Osteoblast (primary cell): ENCODE measurements around the gene LRP6. TPM values are rescaled to one million over a fixed set of nuclear protein-coding genes. Genes with fewer than 3 reads are reported as not detected.

Source experiments
- DNase-seq: peaks from one replicate; pipeline ENCODE4 v3.0.0; 2011; ENCODE audit warnings: low spot score, mixed read lengths; ENCODE audit not compliant: insufficient read length; ENCODE audit errors: missing footprints
- H2AFZ ChIP-seq: 2 replicates; pipeline ENCODE4 v1.6.0; 2011; ENCODE audit warnings: mild to moderate bottlenecking, low read length
- H3K27ac ChIP-seq: 2 replicates; pipeline ENCODE4 v1.5.1; 2011; ENCODE audit warnings: mild to moderate bottlenecking, low read depth, low read length, moderate library complexity
- H3K27me3 ChIP-seq: 2 replicates; pipeline ENCODE4 v1.6.0; 2012; ENCODE audit warnings: mild to moderate bottlenecking, control low read depth, inconsistent platforms, low read length, moderate library complexity; ENCODE audit not compliant: insufficient read depth
- H3K36me3 ChIP-seq: 2 replicates; pipeline ENCODE4 v1.5.1; 2011; ENCODE audit warnings: mild to moderate bottlenecking, low read length, control low read depth, moderate library complexity; ENCODE audit not compliant: insufficient read depth
- H3K4me1 ChIP-seq: 2 replicates; pipeline ENCODE4 v1.5.1; 2011; ENCODE audit warnings: mild to moderate bottlenecking, low read length, control low read depth, moderate library complexity; ENCODE audit not compliant: insufficient read depth
- H3K4me2 ChIP-seq: 2 replicates; pipeline ENCODE4 v1.6.0; 2011; ENCODE audit warnings: mild to moderate bottlenecking, low read length; ENCODE audit not compliant: insufficient read depth
- H3K4me3 ChIP-seq: fragments of 200-600 bp; sonication (generic); 3 replicates; pipeline ENCODE4 v1.5.1; 2012; ENCODE audit warnings: mild to moderate bottlenecking, low read length, inconsistent platforms; ENCODE audit not compliant: insufficient read depth
- H3K79me2 ChIP-seq: 2 replicates; pipeline ENCODE4 v1.6.0; 2012; ENCODE audit warnings: mild to moderate bottlenecking, low read length, control low read depth, inconsistent platforms; ENCODE audit not compliant: insufficient read depth
- H3K9me3 ChIP-seq: 2 replicates; pipeline ENCODE4 v1.5.1; 2011; ENCODE audit warnings: low read depth, low read length, control low read depth
- H4K20me1 ChIP-seq: 2 replicates; pipeline ENCODE4 v1.6.0; 2012; ENCODE audit warnings: mild to moderate bottlenecking, low read length, control low read depth; ENCODE audit not compliant: insufficient read depth
- total RNA-seq: library from RNA; depleted of rRNA; stranded (reverse); fragments of >200 nt; gene quantifications from 2 replicates; pipeline ENCODE4 v1.2.3, GENCODE V29; 2012
- TF ChIP-seq, protein P1 (sequence below): IDR thresholded peaks from 2 replicates; pipeline ENCODE4 v1.5.1; 2011; ENCODE audit warnings: mild to moderate bottlenecking, low read depth, low read length, moderate library complexity; ENCODE audit errors: extremely low read depth

LRP6 gene
- total RNA-seq, 1 donor, result 46.7 TPM

GRCh38 chr12:12210983-12211382 lies 55.9 kb downstream of the LRP6 start:
- Histone ChIP-seq H3K36me3 (no peaks in the 10 kb centered on the region), H3K4me2 (no peak overlapping the region), H3K79me2 (peaks cover 44% of the 10 kb centered on the region), H3K27ac (no peak overlapping the region), H3K4me3 (no peak overlapping the region), H3K9me3 (no peaks in the 10 kb centered on the region), H4K20me1 (peaks cover 16% of the 10 kb centered on the region), H2AFZ (no peak overlapping the region), H3K4me1 (peaks cover 7% of the 10 kb centered on the region), H3K27me3 (no peaks in the 10 kb centered on the region)
- no peak for DNase-seq
- TF ChIP-seq, protein P1, sequence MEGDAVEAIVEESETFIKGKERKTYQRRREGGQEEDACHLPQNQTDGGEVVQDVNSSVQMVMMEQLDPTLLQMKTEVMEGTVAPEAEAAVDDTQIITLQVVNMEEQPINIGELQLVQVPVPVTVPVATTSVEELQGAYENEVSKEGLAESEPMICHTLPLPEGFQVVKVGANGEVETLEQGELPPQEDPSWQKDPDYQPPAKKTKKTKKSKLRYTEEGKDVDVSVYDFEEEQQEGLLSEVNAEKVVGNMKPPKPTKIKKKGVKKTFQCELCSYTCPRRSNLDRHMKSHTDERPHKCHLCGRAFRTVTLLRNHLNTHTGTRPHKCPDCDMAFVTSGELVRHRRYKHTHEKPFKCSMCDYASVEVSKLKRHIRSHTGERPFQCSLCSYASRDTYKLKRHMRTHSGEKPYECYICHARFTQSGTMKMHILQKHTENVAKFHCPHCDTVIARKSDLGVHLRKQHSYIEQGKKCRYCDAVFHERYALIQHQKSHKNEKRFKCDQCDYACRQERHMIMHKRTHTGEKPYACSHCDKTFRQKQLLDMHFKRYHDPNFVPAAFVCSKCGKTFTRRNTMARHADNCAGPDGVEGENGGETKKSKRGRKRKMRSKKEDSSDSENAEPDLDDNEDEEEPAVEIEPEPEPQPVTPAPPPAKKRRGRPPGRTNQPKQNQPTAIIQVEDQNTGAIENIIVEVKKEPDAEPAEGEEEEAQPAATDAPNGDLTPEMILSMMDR, result no peak

GRCh38 chr12:12210416-12210815 lies 56.4 kb downstream of the LRP6 start:
- TF ChIP-seq, protein P1, result no peak
- H4K20me1 ChIP-seq, result peaks cover 22% of the 10 kb centered on the region

DNA sequence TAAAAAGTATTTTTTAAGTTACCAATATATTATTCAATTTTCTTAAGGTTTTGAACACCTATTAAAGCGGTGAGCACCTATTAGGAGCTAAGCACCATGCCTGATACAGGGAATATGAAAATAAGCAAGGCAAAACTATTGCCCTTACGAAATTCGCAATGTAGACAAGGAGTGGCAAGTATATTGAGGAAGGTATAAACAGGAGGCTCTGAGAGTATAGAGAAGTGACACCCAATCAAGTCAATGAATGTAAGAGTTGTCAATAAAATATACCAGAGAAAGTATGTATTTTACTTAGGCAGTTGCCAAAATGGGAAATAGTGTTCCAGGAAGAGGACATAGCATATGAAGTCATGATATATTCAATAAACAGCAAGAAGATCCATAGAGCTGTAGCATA lies 57.2 kb downstream of the LRP6 start:
- no peak overlapping the region for H2AFZ ChIP-seq
- H3K36me3 ChIP-seq, result no peaks in the 10 kb centered on the region
- no peaks in the 10 kb centered on the region for H3K9me3 ChIP-seq
- H3K4me1 ChIP-seq, result peaks cover 2% of the 10 kb centered on the region
- peaks cover 22% of the 10 kb centered on the region for H4K20me1 ChIP-seq
- no peak for DNase-seq
- no peak overlapping the region for H3K4me3 ChIP-seq
- TF ChIP-seq, protein P1, result no peak
- peaks cover 49% of the 10 kb centered on the region for H3K79me2 ChIP-seq
- no peak overlapping the region for H3K27ac ChIP-seq
- H3K4me2 ChIP-seq, result no peak overlapping the region
- H3K27me3 ChIP-seq, result no peaks in the 10 kb centered on the region

More at GRCh38 chr12:12210416-12210815, 56.4 kb downstream of the LRP6 start:
- no peaks in the 10 kb centered on the region for H3K36me3 ChIP-seq
- H3K4me1 ChIP-seq, result peaks cover 7% of the 10 kb centered on the region
- H3K79me2 ChIP-seq, result peaks cover 49% of the 10 kb centered on the region
- no peak overlapping the region for H2AFZ ChIP-seq
- no peak overlapping the region for H3K4me3 ChIP-seq
- no peaks in the 10 kb centered on the region for H3K9me3 ChIP-seq
- no peak for DNase-seq
- no peak overlapping the region for H3K4me2 ChIP-seq
- no peak overlapping the region for H3K27ac ChIP-seq
- H3K27me3 ChIP-seq, result no peaks in the 10 kb centered on the region

GRCh38 chr12:12209043-12209442 lies 57.8 kb downstream of the LRP6 start:
- TF ChIP-seq, protein P1, result no peak
- Histone ChIP-seq H3K4me3 (no peak overlapping the region), H3K9me3 (no peaks in the 10 kb centered on the region), H3K27me3 (no peaks in the 10 kb centered on the region), H2AFZ (no peak overlapping the region), H3K4me2 (no peak overlapping the region), H3K27ac (no peak overlapping the region), H3K4me1 (no peaks in the 10 kb centered on the region), H4K20me1 (peaks cover 22% of the 10 kb centered on the region), H3K79me2 (peaks cover 49% of the 10 kb centered on the region), H3K36me3 (no peaks in the 10 kb centered on the region)
- no peak for DNase-seq
